GM12874 (cell line): ENCODE data around the gene ARMH3.

Experiments
- TF ChIP-seq, protein P1 (sequence below): IDR thresholded peaks from 2 replicates; pipeline ENCODE4 v1.5.1; 2011; ENCODE audit warnings: low read depth, mild to moderate bottlenecking, control low read depth, low read length, moderate library complexity; ENCODE audit not compliant: insufficient read depth

Gene ARMH3

DNA sequence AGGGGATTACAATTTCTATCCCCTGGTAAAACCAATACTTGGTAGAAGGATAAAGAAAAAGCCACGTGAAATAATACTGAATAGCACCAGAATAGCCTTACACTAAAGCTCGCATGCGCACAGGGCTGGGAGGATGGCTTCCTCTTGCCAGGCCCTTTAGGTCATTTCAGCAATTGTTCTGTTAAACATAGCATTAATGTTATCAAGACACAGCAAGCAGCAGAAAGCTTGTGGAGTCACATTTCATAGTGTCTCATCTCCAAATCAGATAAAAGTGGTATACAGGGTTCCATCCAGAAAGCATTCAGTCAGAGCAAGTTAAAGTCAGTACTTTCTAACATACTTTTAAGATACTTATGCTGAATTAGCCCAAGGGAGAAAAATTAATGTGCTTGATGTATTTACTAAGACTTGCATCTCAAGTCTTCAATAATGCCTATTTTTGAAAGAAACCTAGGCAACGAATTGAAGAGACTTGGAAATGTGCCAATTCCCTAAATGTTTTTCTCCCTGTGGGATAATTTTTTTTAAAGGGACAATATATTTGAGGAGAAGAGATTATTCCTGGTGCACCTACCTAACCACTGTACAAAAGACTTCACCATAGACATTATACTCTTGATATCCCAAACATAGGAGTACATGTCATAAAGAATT lies 258.4 kb downstream of the ARMH3 start:
- TF ChIP-seq, protein P1, sequence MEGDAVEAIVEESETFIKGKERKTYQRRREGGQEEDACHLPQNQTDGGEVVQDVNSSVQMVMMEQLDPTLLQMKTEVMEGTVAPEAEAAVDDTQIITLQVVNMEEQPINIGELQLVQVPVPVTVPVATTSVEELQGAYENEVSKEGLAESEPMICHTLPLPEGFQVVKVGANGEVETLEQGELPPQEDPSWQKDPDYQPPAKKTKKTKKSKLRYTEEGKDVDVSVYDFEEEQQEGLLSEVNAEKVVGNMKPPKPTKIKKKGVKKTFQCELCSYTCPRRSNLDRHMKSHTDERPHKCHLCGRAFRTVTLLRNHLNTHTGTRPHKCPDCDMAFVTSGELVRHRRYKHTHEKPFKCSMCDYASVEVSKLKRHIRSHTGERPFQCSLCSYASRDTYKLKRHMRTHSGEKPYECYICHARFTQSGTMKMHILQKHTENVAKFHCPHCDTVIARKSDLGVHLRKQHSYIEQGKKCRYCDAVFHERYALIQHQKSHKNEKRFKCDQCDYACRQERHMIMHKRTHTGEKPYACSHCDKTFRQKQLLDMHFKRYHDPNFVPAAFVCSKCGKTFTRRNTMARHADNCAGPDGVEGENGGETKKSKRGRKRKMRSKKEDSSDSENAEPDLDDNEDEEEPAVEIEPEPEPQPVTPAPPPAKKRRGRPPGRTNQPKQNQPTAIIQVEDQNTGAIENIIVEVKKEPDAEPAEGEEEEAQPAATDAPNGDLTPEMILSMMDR, result no peak
